HCT116 (cell line): Measurements from ENCODE around the gene SF3B6.
A peak's percentile ranks its signal among the peaks of the same experiment; 100 is the strongest.

ENCODE experiments used
- CTCF ChIP-seq, 3 experiments: fragments of 200-600 bp in 1 of 3; sonication (generic) in 1 of 3; IDR thresholded peaks in 2 of 3; conservative IDR thresholded peaks in 1 of 3; 2 replicates each; pipeline ENCODE4 v1.5.1; 2012 to 2017; ENCODE audit warnings: low read depth in 2 of 3, low read length in 2 of 3, antibody characterized with exemption in 1 of 3, borderline replicate concordance in 1 of 3, control low read depth in 1 of 3, mild to moderate bottlenecking in 1 of 3, mixed read lengths in 1 of 3, mixed run types in 1 of 3, moderate library complexity in 1 of 3; ENCODE audit not compliant: insufficient read depth in 1 of 3
- POLR2AphosphoS5 ChIP-seq: IDR thresholded peaks from 2 replicates; pipeline ENCODE4 v1.6.1; 2011; ENCODE audit warnings: mild to moderate bottlenecking, low read depth, low read length, moderate library complexity

- TF ChIP-seq CTCF (IDR thresholded peaks at IDR 0.05 in 2 of 3, conservative IDR thresholded peaks at IDR 0.05 in 1 of 3; ENCODE audit: borderline replicate concordance in 1 of 3, insufficient read depth in 1 of 3, low read depth in 2 of 3, low read length in 2 of 3) (no peak), POLR2AphosphoS5 (peak; percentile 98)
These were observed 29.0 kb downstream of the SF3B6 start, which contains the start of gene WDCP for GRCh38 chr2:24046930-24047702.
